GM19395 (cell line): ENCODE measurements around the gene ABLIM2.

Source experiments
- ATAC-seq: cut with Tn5 transposase; IDR thresholded peaks from one replicate; pipeline ENCODE4 v1.9.1; 2021; ENCODE audit warnings: mild to moderate bottlenecking, moderate library complexity; ENCODE audit not compliant: unreplicated experiment

The ABLIM2 gene

DNA sequence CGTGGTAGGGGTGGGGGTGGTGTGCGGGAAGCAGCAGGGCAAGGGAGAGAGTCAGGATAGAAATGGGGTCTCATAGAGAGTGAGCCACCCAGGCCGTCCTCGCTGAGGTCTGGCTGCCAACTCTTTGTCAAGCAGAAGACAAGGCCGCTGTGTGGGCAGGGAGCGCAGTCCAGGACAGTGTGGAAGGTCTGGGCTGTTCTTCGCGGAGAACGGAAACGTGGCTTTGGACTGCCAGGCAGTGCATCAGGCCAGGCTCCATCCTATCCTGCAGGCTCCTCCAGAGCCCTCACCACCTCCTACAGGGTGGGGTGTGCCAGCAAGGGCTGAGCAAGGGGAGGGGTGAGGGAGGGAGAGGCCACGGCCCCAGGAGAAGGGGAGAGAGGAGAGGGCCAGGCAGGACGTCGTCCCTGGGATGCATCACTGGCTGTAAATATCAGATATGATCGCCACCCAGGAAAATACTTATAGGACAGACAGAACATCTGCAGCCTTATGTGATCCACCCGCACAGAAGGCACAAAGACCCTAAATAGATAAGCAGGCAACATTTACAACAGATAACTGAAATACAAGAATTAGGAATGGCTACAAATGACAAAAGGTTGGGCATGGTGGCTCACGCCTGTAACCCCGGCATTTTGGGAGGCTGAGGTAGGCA is 85.3 kb downstream of the ABLIM2 start:
- no peak for ATAC-seq

DNA sequence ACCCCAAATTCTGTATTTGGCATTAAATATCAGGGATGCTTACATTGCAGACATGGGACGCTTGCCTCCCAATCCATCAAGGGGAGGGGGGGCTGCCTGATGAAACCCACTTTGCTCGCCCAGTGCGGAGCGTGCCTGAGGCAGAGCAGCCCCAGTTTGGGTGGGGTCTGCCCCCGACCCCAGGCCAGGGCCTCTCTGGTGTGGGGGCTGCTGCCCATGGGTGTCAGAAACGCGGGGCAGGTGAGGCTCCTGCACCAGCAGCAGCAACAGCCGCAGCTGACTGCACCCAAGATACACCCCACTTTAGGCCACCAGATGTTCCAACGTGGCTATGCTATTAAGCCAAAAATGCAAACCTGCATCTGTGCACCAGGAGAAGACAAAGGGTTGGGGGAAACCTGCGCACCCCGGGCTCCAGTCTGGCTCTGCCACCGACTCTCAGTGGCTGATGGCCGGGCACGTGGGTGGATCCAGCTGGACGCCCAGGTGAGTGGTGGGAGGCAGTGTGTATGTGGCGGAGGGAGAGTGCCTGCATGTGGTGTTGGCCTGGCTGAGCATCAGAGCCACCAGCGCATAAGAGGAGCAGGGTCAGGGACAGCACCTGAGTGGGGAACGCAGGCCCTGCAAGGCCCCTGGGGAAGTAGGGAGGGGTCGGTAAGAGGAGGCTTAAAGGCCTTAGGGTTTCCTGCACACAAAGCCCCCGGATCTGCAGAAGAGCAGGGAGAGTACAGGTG is 86.2 kb downstream of the ABLIM2 start:
- ATAC-seq = no peak

DNA sequence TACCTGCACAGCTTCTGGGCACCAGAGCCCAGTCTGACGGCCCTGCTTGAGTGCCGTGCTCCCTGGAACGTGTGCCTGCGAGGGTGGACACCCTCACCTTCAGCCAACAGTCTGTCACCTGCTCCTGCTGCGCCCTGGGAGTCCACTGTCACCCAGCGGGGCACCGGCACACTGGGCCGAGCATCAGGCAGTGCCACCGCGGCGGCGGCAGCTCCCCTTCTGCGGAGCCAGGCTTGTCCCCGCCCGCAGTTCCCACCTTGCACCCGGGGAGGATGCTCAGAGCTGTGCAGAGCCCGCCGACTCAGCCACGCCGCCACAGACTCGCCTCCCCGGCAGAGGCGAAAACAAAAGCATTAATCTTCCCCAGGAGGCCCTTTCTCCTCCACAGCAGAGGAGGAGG is 86.8 kb downstream of the ABLIM2 start:
- ATAC-seq = no peak

DNA sequence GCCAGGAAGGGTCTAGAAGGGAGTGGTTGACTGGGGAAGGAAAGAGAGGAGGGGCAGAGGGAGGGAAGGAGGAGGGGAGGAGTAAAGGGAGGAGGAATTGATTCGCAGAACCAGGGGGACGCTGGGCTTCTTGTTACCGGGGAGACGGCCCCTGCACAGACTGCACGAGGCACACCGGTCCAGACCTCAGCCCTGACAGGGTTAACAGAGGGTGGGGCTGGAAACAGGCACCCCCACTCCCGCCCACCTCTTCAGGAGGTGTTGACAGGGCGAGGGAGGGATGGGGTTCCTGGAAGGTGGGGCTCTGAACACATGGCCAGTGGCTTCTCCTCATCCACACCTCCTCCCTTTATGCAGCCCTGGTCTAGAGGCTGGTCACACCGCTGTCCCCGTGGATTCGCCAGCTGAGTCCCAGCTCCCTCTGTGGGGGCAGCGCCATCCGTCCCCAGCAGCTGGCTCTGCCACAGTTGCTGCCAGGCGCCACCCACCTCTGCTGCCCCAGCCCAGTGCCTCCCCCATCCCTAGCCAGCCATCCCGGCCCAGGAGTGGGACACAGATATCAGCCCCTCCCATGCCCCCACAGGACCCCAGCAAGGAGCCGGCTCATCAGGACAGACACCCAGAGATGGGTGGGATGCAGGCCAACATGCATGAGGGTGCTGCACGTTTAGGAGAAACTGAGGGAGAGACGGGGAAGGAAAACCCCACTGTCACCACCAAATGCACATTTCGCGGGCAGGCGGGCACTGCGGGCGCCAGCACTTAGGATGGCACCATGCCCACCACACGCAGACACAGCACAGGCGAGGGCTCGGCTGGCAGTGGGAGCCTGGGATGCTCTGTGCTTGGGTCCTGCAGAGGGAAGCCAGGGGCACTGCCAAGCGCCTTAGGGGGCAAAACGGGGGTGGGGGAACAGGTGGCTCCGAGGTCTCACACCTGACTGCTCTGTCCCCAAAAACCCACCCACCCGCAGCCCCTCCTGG is 87.6 kb downstream of the ABLIM2 start:
- no peak for ATAC-seq

DNA sequence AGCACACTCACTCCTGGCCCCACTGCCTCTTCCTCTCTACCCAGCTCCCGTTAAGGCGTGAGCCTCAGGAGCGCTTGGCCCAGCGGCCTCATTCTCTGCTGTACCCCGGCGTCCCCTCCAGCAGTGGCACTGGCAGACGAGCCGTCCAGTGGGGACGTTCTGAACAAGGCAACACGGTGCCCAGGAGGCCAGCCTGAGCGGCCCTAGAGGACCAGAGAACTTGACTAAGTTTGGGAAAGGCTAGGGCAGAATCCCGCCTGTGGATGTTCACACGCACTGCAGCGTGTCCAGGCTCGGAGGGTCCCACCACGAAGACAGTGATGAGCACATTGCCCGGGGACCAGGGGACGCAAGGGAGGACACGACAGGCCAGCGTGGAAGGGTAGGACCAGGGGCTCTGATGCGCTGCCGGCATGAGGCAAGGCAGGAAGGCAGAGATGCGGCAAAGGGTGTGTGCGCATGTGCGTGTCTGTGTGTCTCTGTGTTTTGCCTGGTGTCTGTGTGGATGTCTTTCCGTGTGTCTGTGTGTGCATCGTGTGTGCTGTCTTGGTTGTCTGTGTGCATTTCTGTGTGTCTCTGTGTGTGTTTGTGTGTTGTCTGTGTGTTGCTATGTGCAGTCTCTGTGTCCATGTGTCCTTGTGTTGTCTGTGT is 89.4 kb downstream of the ABLIM2 start:
- ATAC-seq = no peak

DNA sequence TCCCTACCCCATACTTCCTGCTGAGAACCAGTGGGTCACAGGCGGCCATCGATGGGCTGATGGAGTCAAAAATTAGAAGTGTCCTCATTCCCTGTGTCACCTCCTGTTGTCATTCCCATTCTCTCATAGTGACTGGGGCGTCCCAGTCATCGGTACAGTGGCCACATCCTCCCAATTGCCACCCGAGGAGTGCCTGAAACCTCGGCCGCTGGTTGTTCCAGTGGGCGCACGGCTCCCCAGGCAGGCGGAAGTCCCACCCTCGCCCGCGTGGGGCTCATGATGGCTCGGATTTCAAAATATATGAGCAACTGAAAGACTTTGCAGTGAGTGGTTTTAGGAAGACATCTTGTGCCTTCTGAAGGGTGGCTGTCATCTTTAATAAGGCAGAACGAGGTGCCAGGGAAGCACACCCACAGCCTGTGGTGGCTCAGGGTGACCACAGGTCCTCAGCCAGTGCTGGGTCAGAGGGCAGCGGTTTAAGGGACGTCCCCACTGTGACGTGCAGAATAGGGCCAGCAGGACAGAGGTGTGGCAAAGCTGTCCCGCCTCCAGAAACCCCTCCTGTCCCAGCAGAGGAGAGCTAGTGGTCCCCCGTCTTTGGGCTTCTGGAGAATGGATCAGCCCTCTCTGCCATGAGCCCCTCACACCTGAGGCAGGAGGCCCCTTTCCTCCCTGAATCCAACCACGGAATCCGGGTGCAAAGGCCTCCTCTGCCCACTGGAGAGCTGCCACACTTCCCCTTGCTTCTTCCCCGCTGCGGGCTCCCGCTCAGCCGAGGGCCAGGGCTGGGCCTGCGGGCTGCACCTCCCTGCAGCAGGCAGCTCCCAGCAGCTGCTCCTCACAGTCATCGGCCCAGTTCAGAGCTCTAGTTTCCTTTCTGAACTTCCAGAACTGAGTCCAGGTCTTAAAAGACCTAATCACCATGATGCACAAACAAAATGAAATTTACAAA is 90.4 kb downstream of the ABLIM2 start:
- no peak for ATAC-seq

DNA sequence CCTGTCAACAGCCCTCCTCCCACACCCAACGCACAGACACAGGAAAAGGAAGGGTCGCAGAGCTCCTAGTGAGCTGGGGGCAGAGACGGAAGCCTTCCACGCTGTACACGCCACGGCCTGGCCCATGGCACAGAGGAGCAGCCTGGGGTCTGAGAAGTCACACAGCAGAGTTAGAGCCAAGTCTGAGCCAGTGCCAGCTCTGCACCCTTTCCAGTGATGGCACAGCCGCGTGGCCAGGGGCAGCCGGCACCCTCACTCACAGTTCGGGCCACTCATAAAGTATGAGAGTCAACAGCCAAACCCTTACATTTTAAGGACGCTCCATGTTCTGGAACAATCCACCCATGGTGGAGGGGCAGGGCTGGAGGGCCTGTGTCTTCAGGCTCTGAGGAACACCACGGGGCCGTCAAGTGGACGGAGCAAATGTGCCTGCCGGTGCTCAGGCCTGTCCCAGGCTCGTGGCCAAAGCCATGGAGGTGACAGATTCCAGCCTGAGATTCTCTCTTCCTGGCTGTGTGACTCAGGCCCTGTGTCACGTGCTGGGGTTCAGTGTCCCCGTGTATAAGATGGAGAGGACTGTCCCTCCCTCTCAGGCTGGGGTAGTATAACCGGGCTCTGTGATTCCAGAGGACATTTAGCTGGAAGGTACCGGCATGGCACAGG is 91.2 kb downstream of the ABLIM2 start:
- no peak for ATAC-seq

DNA sequence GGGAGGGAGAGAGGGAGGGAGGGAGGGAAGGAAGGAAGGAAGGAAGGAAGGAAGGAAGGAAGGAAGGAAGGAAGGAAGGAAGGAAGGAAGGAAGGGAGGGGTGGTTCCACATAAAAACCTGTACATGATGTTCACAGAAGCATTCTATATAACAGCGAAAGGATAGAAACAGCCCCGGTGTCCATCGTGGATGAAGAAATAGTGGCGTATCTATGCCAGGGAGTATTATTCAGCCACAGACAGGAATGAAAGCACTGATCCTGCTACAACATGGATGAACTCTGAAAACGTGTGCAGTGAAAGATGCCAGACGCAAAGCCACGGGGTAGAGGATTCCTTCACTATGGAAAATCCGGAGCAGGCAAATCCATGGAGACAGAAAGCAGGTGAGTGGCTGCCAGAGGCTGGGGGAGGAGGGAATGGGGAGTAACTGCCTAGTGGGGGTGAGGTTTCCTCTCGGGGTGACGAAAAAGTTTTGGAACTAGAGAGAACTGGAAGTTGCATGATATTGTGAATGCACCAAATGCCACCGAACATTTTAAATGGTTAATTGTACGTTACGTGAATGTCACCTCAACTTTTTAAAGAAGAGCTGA is 92.2 kb downstream of the ABLIM2 start:
- no peak for ATAC-seq

DNA sequence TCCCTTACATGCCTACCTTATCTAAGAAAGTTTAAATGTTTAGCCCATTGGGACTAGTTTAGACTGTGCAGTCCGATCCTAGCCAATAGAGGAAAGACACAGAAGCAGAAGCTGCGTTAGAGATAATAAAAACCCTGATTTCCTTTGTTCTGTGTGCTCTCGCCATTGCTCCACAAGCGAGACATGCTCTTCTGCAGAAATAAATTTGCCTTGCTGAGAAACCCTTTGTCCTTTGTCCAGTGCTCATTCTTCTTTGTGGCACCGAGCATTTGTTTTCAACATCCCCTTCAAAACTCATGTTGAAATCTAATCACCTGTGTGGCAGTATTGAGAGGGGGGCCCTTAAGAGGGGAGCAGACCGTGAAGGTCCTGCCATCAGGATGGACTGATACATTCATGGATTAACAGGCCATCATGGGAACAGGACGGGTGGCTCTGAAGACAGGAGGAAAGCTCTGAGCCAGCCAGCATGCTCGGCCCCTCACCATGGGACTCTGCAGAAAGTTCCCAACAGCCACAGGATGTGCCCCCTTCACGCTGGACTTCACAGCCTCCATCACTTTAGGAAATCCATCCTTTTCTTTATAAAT is 94.5 kb downstream of the ABLIM2 start:
- ATAC-seq = no peak

DNA sequence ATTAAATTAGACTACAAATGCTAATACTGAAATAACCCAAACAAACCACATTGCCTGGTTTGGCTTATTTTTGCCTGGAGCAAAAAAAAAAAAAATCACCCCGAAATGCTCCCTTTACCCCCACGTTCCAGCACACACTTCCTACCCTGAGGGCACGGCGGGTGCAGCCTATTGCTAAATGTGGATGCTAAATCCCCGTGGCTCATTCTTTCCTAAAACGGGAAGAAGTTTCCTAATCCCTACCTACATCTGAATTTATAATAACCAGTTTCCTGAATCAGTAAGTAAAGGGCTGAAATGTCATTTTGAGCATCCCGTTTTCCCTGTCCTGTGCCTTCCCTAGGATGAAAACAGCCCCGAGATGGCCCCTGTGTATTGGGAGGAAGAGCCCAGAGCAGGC is 97.0 kb downstream of the ABLIM2 start:
- no peak for ATAC-seq

DNA sequence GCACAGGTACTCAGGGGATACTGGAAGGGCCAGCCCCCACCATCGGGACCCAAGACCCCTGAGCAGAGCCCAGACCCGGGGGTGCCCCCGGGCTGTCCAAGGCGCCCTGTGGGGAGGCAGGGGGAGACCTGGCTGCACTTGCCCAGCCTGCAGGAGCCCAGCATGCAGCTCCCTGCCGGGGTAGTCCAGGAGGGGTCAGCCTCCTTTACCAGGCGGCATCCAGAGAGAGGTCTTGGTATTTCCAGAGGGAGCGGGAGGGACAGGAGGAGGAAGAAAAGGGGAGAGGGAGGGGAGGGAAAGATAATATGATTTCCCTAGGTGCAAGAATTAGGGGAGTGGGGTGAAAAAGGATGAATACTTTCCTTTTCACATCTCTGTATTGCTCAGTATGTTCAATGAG is 97.5 kb downstream of the ABLIM2 start:
- ATAC-seq = no peak

DNA sequence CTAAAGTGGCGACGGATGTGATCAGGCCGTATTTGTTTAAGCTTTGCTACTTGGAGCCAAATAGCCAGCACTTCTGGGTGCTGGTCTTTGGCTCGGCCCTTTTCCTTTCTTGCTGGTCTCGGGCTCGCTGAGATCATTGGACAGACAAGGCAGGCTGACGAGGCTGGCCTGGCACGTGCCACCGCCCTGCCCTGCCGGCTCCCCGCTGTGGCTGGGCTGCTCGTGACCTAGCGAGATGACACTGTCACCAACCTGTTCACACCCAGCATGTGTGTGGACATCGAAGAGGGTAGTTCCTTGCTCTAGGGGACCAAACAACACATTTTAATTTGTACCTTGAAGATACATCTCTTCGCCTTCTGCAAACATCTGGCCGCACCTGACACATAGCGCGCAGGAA is 98.0 kb downstream of the ABLIM2 start:
- ATAC-seq = no peak

DNA sequence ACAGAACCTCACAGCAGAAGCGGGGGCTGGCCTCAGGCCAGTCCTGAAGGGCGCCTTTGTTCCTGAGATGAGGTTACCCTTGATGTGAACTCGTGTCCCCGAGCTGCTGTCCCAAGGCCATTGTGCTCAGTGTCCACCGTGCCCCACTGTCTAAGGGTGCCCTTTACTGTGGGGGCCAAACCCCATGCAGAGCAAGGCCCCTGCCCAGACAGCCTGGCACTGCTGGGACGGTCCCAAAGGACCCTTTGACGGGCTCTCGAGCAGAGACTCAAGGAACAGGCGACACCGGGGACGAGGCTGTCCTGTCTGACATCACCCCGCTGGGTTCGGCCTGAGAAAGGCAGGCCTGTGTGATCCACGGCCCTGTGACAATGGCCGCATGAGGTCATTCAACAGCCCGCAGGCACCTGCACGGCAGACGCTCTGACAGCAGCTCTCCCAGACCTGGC is 100.6 kb downstream of the ABLIM2 start:
- no peak for ATAC-seq

DNA sequence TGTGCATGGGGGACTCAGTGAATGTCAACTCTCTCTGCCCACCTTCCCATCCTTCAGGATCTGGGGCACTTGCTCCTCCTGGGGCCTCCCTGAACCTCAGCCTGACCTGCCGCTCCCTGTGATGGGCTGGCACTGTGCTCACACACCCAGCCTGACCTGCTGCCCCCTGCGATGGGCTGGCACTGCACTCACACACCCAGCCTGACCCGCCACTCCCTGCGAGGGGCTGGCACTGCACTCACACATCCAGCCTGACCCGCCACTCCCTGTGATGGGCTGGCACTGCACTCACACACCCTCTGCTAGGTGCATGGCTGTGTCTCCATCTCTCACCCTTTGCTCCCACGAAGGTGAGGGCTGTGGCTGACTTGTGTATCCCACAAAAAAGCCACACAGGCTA is 103.4 kb downstream of the ABLIM2 start:
- no peak for ATAC-seq

DNA sequence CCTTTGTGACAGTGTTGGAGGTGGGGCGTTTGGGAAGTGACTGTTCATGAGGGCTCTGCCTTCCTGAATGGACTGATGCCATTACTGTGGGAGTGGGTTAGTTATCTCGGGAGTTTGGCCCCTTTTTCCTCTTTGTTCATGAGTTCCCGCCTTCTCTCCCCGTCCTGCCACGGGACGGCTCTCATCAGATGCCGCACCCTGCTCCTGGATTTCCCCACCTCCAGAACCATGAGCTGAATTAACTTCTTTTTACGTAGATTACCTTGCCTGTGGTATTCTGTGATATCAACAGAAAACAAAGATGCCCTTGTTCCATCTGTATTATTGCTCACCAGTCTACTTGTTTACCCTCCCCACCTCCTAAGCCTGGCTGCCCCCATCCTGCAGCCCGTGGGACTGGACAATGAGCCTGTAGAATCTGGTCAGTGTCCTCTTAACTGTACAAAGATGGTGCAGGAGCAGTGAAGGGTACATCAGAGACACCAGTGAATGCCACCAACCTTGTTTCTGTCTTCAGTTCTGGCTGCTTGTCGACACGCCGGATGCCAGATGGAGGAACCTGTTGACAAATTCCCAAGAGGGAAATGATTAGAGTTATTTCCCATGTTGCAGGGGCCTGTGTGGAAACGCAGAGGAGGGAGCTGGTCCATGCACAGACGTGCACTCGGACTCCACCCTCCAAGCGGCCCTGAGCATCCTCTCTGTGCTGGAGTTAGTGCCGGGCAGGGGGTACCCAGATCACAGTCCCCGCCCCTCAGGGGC is 104.7 kb downstream of the ABLIM2 start:
- no peak for ATAC-seq

DNA sequence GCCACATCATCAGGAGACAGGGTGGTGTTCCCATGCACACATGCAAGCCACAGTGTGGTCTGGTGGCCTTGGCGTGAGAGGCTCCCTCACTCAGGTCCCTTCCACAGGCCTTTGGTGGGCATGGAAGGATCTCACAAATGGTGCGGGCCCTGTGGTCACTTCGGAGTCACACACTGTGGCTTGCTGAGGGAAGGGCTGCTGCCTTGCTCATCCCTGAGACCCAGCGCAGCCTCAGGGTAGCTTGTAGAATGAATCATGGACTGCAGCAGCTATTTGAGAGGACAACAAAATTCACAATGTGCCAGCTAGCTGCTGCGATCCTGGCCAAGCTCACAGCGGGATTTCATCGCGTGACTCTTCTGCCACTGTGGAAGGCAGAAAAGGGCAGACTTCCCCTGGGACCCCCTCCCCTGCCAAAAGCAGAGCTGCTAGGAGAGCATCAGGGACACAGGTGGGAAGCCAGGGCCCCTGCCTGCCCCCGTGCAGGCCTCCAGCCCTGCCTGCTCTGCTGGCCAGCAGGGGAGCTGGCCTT is 106.4 kb downstream of the ABLIM2 start:
- ATAC-seq = no peak

DNA sequence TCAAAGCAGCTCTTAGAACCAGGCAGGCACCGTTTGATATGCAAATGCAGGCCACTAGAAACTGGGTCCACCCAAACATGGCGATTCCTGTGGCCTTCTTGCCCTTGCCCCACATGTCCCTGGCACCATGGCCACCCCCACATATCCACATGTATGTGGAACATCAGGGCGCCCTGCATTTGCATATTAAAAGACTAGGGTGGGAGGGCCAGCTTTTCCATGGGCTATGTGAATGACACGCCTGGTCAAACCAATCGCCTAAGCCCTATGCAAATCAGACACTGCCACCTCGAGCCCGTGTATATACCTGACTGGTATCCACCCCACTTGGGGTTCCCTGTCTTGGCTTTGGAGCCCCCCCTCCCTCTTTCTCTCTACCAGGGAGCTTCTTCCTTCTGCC is 107.0 kb downstream of the ABLIM2 start:
- no peak for ATAC-seq
